Measurements from ENCODE around the gene SLC4A1. TPM values are rescaled to one million over a fixed set of nuclear protein-coding genes. Genes with fewer than 3 reads are reported as not detected.

The SLC4A1 gene
- polyA plus RNA-seq, 1 of the 3 experiments (the other 2 are of a cell fraction), result not detected

GRCh38 chr17:44297975-44298374 lies 30.0 kb upstream of the SLC4A1 start:
- no peaks in the 10 kb centered on the region; the same call in 1 of the 2 replicates for H3K27me3 ChIP-seq (ENCODE audit: insufficient read depth)
- no peaks in the 10 kb centered on the region for H3K36me3 ChIP-seq (replicated peaks in 1 of 2; ENCODE audit: control insufficient read depth in 1 of 2, insufficient read depth in 2 of 2, low read length in 1 of 2)
- H3K4me1 ChIP-seq (ENCODE audit: control insufficient read depth in 1 of 2, insufficient read depth in 2 of 2, low read depth in 1 of 2, low read length in 1 of 2), result no peaks in the 10 kb centered on the region
- no peak overlapping the region for H3K4me2 ChIP-seq
- ChIA-PET CTCF (no interaction called here), POLR2A (no interaction called here)
- H2AFZ ChIP-seq (ENCODE audit: low read depth), result no peak overlapping the region
- H3K9me3 ChIP-seq, result no peaks in the 10 kb centered on the region
- DNase-seq, result no peak
- no peaks in the 10 kb centered on the region for H3K9me2 ChIP-seq
- H3K4me3 ChIP-seq (ENCODE audit: low read depth in 2 of 2, low read length in 1 of 2), result no peak overlapping the region
- H3K9ac ChIP-seq, result no peak overlapping the region
- TF ChIP-seq MEF2A (IDR thresholded peaks at IDR 0.05; ENCODE audit: borderline replicate concordance, low read depth), result no peak
- no peak for TF ChIP-seq RAD21 (IDR thresholded peaks at IDR 0.05; ENCODE audit: low read length)
- TF ChIP-seq YY1 (IDR thresholded peaks at IDR 0.05; ENCODE audit: low read depth), result no peak
- TF ChIP-seq RXRA (IDR thresholded peaks at IDR 0.05; ENCODE audit: borderline replicate concordance, low read depth), result no peak
- TF ChIP-seq ELF1 (IDR thresholded peaks at IDR 0.05), result no peak
- TF ChIP-seq IRF3 (IDR thresholded peaks at IDR 0.05; ENCODE audit: low read depth, low read length), result no peak
- no peak for TF ChIP-seq USF1 (IDR thresholded peaks at IDR 0.05; ENCODE audit: borderline replicate concordance, low read depth)
- no peak for TF ChIP-seq TAF1 (IDR thresholded peaks at IDR 0.05; ENCODE audit: borderline replicate concordance, low read depth, low read length)
- TF ChIP-seq SMC3 (IDR thresholded peaks at IDR 0.05; ENCODE audit: low read depth, low read length), result no peak
- TF ChIP-seq FOXM1 (IDR thresholded peaks at IDR 0.05; ENCODE audit: low read depth), result no peak
- no peak for TF ChIP-seq RFX5 (IDR thresholded peaks at IDR 0.05; ENCODE audit: low read length)
- no peak for TF ChIP-seq FOSL2 (IDR thresholded peaks at IDR 0.05; ENCODE audit: borderline replicate concordance, low read depth)
- no peak for TF ChIP-seq SIN3A (IDR thresholded peaks at IDR 0.05; ENCODE audit: borderline replicate concordance, low read depth, low read length)
- TF ChIP-seq FOXJ3 (CRISPR knock-in tag; IDR thresholded peaks at IDR 0.05), result no peak
- no peak for TF ChIP-seq CTCF (IDR thresholded peaks at IDR 0.05)
- TF ChIP-seq JUND (IDR thresholded peaks at IDR 0.05), result no peak
- TF ChIP-seq EZH2phosphoT487 (IDR thresholded peaks at IDR 0.05; ENCODE audit: borderline replicate concordance, low read depth), result no peak
- no peak for TF ChIP-seq REST (IDR thresholded peaks at IDR 0.05; ENCODE audit: low read depth, low read length)
- TF ChIP-seq POLR2AphosphoS5 (IDR thresholded peaks at IDR 0.05; ENCODE audit: low read depth, low read length), result no peak
- TF ChIP-seq TEAD4 (IDR thresholded peaks at IDR 0.05; ENCODE audit: borderline replicate concordance, insufficient read depth), result no peak
- no peak overlapping the region for H3K27ac ChIP-seq (ENCODE audit: low read depth in 2 of 2, low read length in 1 of 2)
- H3K79me2 ChIP-seq (ENCODE audit: insufficient read depth), result no peaks in the 10 kb centered on the region
- no peaks in the 10 kb centered on the region for H4K20me1 ChIP-seq (ENCODE audit: insufficient read depth)
- H3F3A ChIP-seq (replicated peaks; ENCODE audit: insufficient read depth), result no peaks in the 10 kb centered on the region
- 36% methylated on average over 3 of the region's 3 CpGs for WGBS (ENCODE audit: low lambda C conversion rate)
